Type B pancreatic cell (in vitro differentiated cells): Measurements from ENCODE around the gene INA. TPM values are rescaled to one million over a fixed set of nuclear protein-coding genes. Genes with fewer than 3 reads are reported as not detected.
A peak's percentile ranks its signal among the peaks of the same experiment; 100 is the strongest.

ENCODE experiments used
- DNase-seq: peaks from one replicate; pipeline ENCODE4 v3.0.0; 2021; ENCODE audit warnings: mixed read lengths; ENCODE audit not compliant: unreplicated experiment; ENCODE audit errors: extremely low spot score
- H3K27ac Mint-ChIP-seq: 2 replicates; pipeline ENCODE4 v1.8.0; 2021; ENCODE audit warnings: mild to moderate bottlenecking, mixed read lengths
- H3K27me3 Mint-ChIP-seq: 2 replicates; pipeline ENCODE4 v1.8.0; 2021; ENCODE audit warnings: mixed read lengths
- H3K36me3 Mint-ChIP-seq: 2 replicates; pipeline ENCODE4 v1.8.0; 2021; ENCODE audit warnings: mixed read lengths
- H3K4me1 Mint-ChIP-seq: one replicate; pipeline ENCODE4 v1.8.0; 2021; ENCODE audit warnings: mixed read lengths; ENCODE audit not compliant: unreplicated experiment
- H3K4me3 Mint-ChIP-seq: 2 replicates; pipeline ENCODE4 v1.8.0; 2021; ENCODE audit warnings: mild to moderate bottlenecking, mixed read lengths
- H3K9me3 Mint-ChIP-seq: 2 replicates; pipeline ENCODE4 v1.8.0; 2021; ENCODE audit warnings: mixed read lengths
- CTCF ChIP-seq: fragments of 200-600 bp; sonication (generic); conservative IDR thresholded peaks from 2 replicates; pipeline ENCODE4 v1.5.0; 2021; ENCODE audit warnings: antibody characterized with exemption, mild to moderate bottlenecking
- total RNA-seq: library from RNA; stranded (reverse); gene quantifications from 2 replicates; pipeline ENCODE4 v1.2.1, GENCODE V29; 2021; ENCODE audit warnings: low replicate concordance

Gene INA
- total RNA-seq, 1 donor from 2014 or later, result 9.4 TPM

- TF ChIP-seq CTCF, result no peak
- no peak for DNase-seq
- no peak overlapping the region for H3K27ac Mint-ChIP-seq
- H3K27me3 Mint-ChIP-seq, result peaks cover 14% of the 10 kb centered on the region
- H3K9me3 Mint-ChIP-seq, result peaks cover 6% of the 10 kb centered on the region
- no peaks in the 10 kb centered on the region for H3K4me1 Mint-ChIP-seq
- no peaks in the 10 kb centered on the region for H3K36me3 Mint-ChIP-seq
- no peak overlapping the region for H3K4me3 Mint-ChIP-seq
Observed at GRCh38 chr10:103262229-103262628, 14.7 kb upstream of the INA start.

- Mint-ChIP-seq H3K36me3 (no peaks in the 10 kb centered on the region), H3K4me3 (no peak overlapping the region), H3K27me3 (peaks cover 27% of the 10 kb centered on the region), H3K4me1 (no peaks in the 10 kb centered on the region), H3K27ac (no peak overlapping the region), H3K9me3 (no peaks in the 10 kb centered on the region)
- TF ChIP-seq CTCF, result no peak
- peak; percentile 77 for DNase-seq
Observed at GRCh38 chr10:103265717-103266329, 11.1 kb upstream of the INA start.

- Mint-ChIP-seq H3K4me1 (no peaks in the 10 kb centered on the region), H3K4me3 (no peak overlapping the region), H3K36me3 (no peaks in the 10 kb centered on the region), H3K27ac (no peak overlapping the region), H3K9me3 (no peaks in the 10 kb centered on the region), H3K27me3 (peaks cover 52% of the 10 kb centered on the region)
- no peak for DNase-seq
- no peak for TF ChIP-seq CTCF
Observed at GRCh38 chr10:103273041-103273441, 3.9 kb upstream of the INA start.

- no peak for DNase-seq
- Mint-ChIP-seq H3K27me3 (peaks cover 73% of the 10 kb centered on the region), H3K36me3 (peaks cover 4% of the 10 kb centered on the region), H3K4me3 (peak overlapping the region; percentile 83), H3K4me1 (peaks cover 5% of the 10 kb centered on the region), H3K27ac (peak overlapping the region; percentile 52), H3K9me3 (peaks cover 5% of the 10 kb centered on the region)
- TF ChIP-seq CTCF, result no peak
Observed at GRCh38 chr10:103276251-103276895, 565 bp upstream of the INA start.

- H3K27ac Mint-ChIP-seq, result no peak overlapping the region
- no peak for TF ChIP-seq CTCF
- no peak for DNase-seq
- H3K4me1 Mint-ChIP-seq, result peaks cover 11% of the 10 kb centered on the region
- H3K27me3 Mint-ChIP-seq, result peaks cover 73% of the 10 kb centered on the region
- peaks cover 5% of the 10 kb centered on the region for H3K9me3 Mint-ChIP-seq
- H3K4me3 Mint-ChIP-seq, result peak overlapping the region; percentile 90
- peaks cover 4% of the 10 kb centered on the region for H3K36me3 Mint-ChIP-seq
Observed at GRCh38 chr10:103277713-103278536, 987 bp downstream of the INA start.
